DOHH2 (cell line): ENCODE results near the gene PGAP2.

ENCODE experiments used
- H3F3A ChIP-seq: fragments of 200-600 bp; sonication (generic), shearing (Covaris generic); 2 replicates; pipeline ENCODE4 v1.6.0; 2016; ENCODE audit warnings: antibody characterized with exemption, mild to moderate bottlenecking; ENCODE audit not compliant: control insufficient read depth, insufficient read depth
- H3K27ac ChIP-seq: fragments of 200-600 bp; sonication (generic); 2 replicates; pipeline ENCODE4 v1.5.1; 2014; ENCODE audit warnings: low read depth, mild to moderate bottlenecking, low read length, moderate library complexity
- H3K27me3 ChIP-seq: fragments of 200-600 bp; sonication (generic); 2 replicates; pipeline ENCODE4 v1.6.1; 2014; ENCODE audit warnings: mild to moderate bottlenecking, low read length, mixed read lengths; ENCODE audit not compliant: control insufficient read depth
- H3K36me3 ChIP-seq: fragments of 200-600 bp; sonication (generic); 2 replicates; pipeline ENCODE4 v1.6.1; 2014; ENCODE audit warnings: mild to moderate bottlenecking, low read length, moderate library complexity, mixed read lengths; ENCODE audit not compliant: control insufficient read depth
- H3K4me1 ChIP-seq: fragments of 200-600 bp; sonication (generic); 2 replicates; pipeline ENCODE4 v1.6.1; 2014; ENCODE audit warnings: mild to moderate bottlenecking, low read length, mixed read lengths; ENCODE audit not compliant: control insufficient read depth
- H3K4me2 ChIP-seq: fragments of 200-600 bp; sonication (generic); 2 replicates; pipeline ENCODE4 v1.6.0; 2014; ENCODE audit warnings: mild to moderate bottlenecking, low read length, moderate library complexity
- H3K4me3 ChIP-seq: fragments of 200-600 bp; sonication (generic); 2 replicates; pipeline ENCODE4 v1.5.1; 2014; ENCODE audit warnings: mild to moderate bottlenecking, low read length, mixed read lengths
- H3K79me2 ChIP-seq: fragments of 200-600 bp; sonication (generic); 2 replicates; pipeline ENCODE4 v1.6.1; 2014; ENCODE audit warnings: mild to moderate bottlenecking, low read length, mixed read lengths; ENCODE audit not compliant: control insufficient read depth
- H3K9me2 ChIP-seq: fragments of 200-600 bp; sonication (generic); replicated peaks from 2 replicates; pipeline ENCODE4 v1.6.1; 2014; ENCODE audit warnings: mild to moderate bottlenecking, low read length, mixed read lengths; ENCODE audit not compliant: control insufficient read depth
- H3K9me3 ChIP-seq: fragments of 200-600 bp; sonication (generic); 2 replicates; pipeline ENCODE4 v1.6.1; 2014; ENCODE audit warnings: antibody characterized with exemption, low read length, mixed read lengths; ENCODE audit not compliant: control insufficient read depth, insufficient read depth
- H4K20me1 ChIP-seq: fragments of 200-600 bp; sonication (generic); 2 replicates; pipeline ENCODE4 v1.6.0; 2014; ENCODE audit warnings: low read depth, mild to moderate bottlenecking, antibody characterized with exemption, low read length, moderate library complexity; ENCODE audit not compliant: control insufficient read depth, insufficient read depth
- CTCF ChIP-seq: fragments of 200-600 bp; sonication (generic); IDR thresholded peaks from one replicate; pipeline ENCODE4 v1.5.1; 2014; ENCODE audit warnings: antibody characterized with exemption, mild to moderate bottlenecking, low read depth, low read length; ENCODE audit not compliant: poor library complexity, severe bottlenecking
- EZH2phosphoT487 ChIP-seq: fragments of 200-600 bp; sonication (generic); IDR thresholded peaks from 2 replicates; pipeline ENCODE4 v1.6.1; 2017; ENCODE audit warnings: borderline replicate concordance, mild to moderate bottlenecking, antibody characterized with exemption, low read length, moderate library complexity, mixed read lengths

Gene PGAP2

GRCh38 chr11:3840004-3840869, 31.9 kb downstream of the PGAP2 start:
- H3K4me2 ChIP-seq: peak overlapping the region; percentile 100
- no peaks in the 10 kb centered on the region for H3K9me2 ChIP-seq
- peak overlapping the region; percentile 84 for H3K27ac ChIP-seq
- no peaks in the 10 kb centered on the region for H3K9me3 ChIP-seq
- H3K27me3 ChIP-seq: no peaks in the 10 kb centered on the region
- TF ChIP-seq CTCF (no peak), EZH2phosphoT487 (no peak)
- H3K36me3 ChIP-seq: peaks cover 33% of the 10 kb centered on the region
- peaks cover 55% of the 10 kb centered on the region for H3K79me2 ChIP-seq
- peaks cover 19% of the 10 kb centered on the region for H4K20me1 ChIP-seq
- peaks cover 57% of the 10 kb centered on the region for H3K4me1 ChIP-seq
- H3F3A ChIP-seq: peaks cover 24% of the 10 kb centered on the region
- peak overlapping the region; percentile 91 for H3K4me3 ChIP-seq

DNA sequence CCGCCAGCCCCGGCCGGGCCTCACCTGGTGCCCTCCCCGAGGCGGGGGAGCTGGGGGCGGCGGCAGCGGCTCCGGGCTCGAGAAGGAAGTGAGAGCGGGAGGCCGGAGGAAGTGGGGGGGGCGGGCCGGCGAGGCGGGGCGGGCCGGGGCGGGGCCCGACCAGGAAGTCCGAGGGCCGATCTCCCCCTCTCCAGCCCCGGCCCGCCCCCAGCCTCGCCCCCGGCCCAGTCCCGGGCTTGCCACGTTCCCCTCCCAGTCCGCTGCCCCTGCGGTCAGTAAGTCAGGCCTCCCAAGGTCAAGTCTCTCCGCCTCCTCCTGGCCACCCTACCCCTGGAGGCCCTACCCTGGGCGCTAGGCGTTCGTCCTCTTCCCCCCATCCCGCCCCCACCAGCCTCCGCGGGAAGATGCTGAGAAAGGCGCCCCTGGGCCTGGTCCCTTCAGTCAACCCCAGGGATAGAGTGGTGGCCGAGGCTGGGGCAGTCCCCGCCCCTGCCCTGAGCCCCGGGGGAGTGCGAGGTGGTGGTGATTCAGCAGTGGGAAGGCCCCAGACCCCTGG, 32.6 kb downstream of the PGAP2 start, which contains the start of gene RHOG:
TSS of gene RHOG (minus strand) at position 90 of the 556 bp plus-strand sequence. CDS start 12,821 bp downstream, outside the sequence.
- Histone ChIP-seq H3K79me2 (peaks cover 48% of the 10 kb centered on the region), H3K9me3 (no peaks in the 10 kb centered on the region), H3K4me1 (peaks cover 50% of the 10 kb centered on the region), H3F3A (peaks cover 24% of the 10 kb centered on the region), H4K20me1 (peaks cover 15% of the 10 kb centered on the region), H3K27ac (peak within 1 kb of the TSS; percentile 84), H3K36me3 (peaks cover 28% of the 10 kb centered on the region), H3K4me3 (peak within 1 kb of the TSS; percentile 91), H3K27me3 (no peaks in the 10 kb centered on the region), H3K4me2 (peak within 1 kb of the TSS; percentile 100), H3K9me2 (no peaks in the 10 kb centered on the region)
- TF ChIP-seq EZH2phosphoT487 (no peak), CTCF (no peak)

DNA sequence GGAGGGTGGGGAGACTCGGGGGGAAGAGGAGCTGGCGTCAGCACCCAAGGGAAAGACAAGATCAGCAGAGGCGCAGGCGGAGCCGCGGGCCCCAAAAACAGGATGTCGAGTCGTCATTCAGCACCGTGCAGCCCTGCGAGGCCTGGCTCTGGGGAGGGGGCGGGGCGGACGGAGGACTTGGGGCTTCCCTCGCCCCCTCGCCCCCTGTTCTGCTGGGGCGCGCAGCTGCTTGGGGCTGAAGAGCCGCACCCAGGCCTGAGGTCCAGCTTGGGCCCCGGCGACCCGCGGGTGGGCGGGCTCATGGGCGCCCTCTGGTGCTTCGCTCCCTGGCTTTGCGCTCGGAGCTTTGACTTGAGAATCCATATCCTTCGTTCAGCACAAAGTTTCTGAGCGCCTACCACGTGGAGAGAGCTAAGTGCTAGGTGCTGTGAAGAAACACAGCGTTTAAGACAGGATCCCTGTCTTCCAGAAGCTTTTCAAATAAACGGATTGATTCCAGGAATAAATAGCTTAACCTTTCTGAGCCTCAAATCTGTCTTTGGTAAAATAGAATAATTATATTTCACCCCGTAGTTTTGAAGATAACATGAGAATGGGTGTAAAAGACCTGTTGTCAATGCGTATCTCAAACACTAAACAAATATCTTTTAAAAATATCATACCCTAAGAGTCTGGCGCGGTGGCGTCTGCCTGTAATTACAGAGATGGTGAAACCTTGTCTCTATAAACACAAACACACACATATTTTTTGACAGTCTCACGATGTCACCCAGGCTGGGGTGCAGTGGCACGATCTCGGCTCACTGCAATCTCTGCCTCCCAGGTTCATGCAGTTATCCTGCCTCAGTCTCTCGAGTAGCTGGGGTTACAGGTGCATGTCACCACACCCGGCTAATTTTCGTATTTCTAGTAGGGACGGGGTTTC, 33.3 kb downstream of the PGAP2 start:
- Histone ChIP-seq H3F3A (peaks cover 24% of the 10 kb centered on the region), H3K9me3 (no peaks in the 10 kb centered on the region), H3K27ac (peak overlapping the region; percentile 84), H3K36me3 (peaks cover 25% of the 10 kb centered on the region), H3K4me3 (peak overlapping the region; percentile 91), H4K20me1 (peaks cover 15% of the 10 kb centered on the region), H3K27me3 (no peaks in the 10 kb centered on the region), H3K79me2 (peaks cover 40% of the 10 kb centered on the region), H3K4me2 (peak overlapping the region; percentile 77), H3K9me2 (no peaks in the 10 kb centered on the region), H3K4me1 (peaks cover 43% of the 10 kb centered on the region)
- peak; percentile 88 for TF ChIP-seq CTCF
- TF ChIP-seq EZH2phosphoT487: no peak
